Neural progenitor cell (in vitro differentiated cells): ENCODE results near the gene GAB2. TPM values are rescaled to one million over a fixed set of nuclear protein-coding genes. Genes with fewer than 3 reads are reported as not detected.

Source experiments
- DNase-seq: peaks from one replicate; pipeline ENCODE4 v3.0.0-alpha.2; 2016; ENCODE audit warnings: low spot score
- H2AFZ ChIP-seq: fragments of 200-600 bp; sonication (generic); replicated peaks from 2 replicates; pipeline ENCODE4 v1.6.1; 2016; ENCODE audit warnings: antibody characterized with exemption
- H3F3A ChIP-seq: fragments of 200-600 bp; sonication (generic); 2 replicates; pipeline ENCODE4 v1.6.1; 2016; ENCODE audit warnings: antibody characterized with exemption, low read depth
- H3K27ac ChIP-seq: fragments of 200-600 bp; sonication (generic); 2 replicates; pipeline ENCODE4 v1.5.1; 2016; ENCODE audit warnings: mild to moderate bottlenecking
- H3K27me3 ChIP-seq: fragments of 200-600 bp; sonication (generic); 2 replicates; pipeline ENCODE4 v1.6.1; 2016; ENCODE audit warnings: mild to moderate bottlenecking, moderate library complexity
- H3K36me3 ChIP-seq: fragments of 200-600 bp; sonication (generic); 2 replicates; pipeline ENCODE4 v1.5.1; 2016
- H3K4me1 ChIP-seq: fragments of 200-600 bp; sonication (generic); 2 replicates; pipeline ENCODE4 v1.6.1; 2016; ENCODE audit warnings: mixed run types
- H3K4me2 ChIP-seq: fragments of 200-600 bp; sonication (generic); 2 replicates; pipeline ENCODE4 v1.6.1; 2016
- H3K4me3 ChIP-seq: fragments of 200-600 bp; sonication (generic); 2 replicates; pipeline ENCODE4 v1.5.1; 2016
- H3K79me2 ChIP-seq: fragments of 200-600 bp; sonication (generic); 2 replicates; pipeline ENCODE4 v1.6.1; 2016; ENCODE audit warnings: low read depth
- H3K9ac ChIP-seq: fragments of 200-600 bp; sonication (generic); 2 replicates; pipeline ENCODE4 v1.6.1; 2016
- H3K9me3 ChIP-seq: fragments of 200-600 bp; sonication (generic); 2 replicates; pipeline ENCODE4 v1.5.1; 2016; ENCODE audit warnings: low read depth
- H4K20me1 ChIP-seq: fragments of 200-600 bp; sonication (generic); 2 replicates; pipeline ENCODE4 v1.6.1; 2016; ENCODE audit warnings: low read depth
- H3K27ac Mint-ChIP-seq: 3 replicates; pipeline ENCODE4 v1.8.0; 2021; ENCODE audit warnings: mixed read lengths
- H3K27me3 Mint-ChIP-seq: 2 replicates; pipeline ENCODE4 v1.8.0; 2022; ENCODE audit warnings: low read depth, mild to moderate bottlenecking, inconsistent platforms, moderate library complexity, mixed read lengths; ENCODE audit not compliant: insufficient read depth
- H3K36me3 Mint-ChIP-seq: 3 replicates; pipeline ENCODE4 v1.8.0; 2021; ENCODE audit warnings: mixed read lengths
- H3K4me1 Mint-ChIP-seq: 3 replicates; pipeline ENCODE4 v1.8.0; 2021; ENCODE audit warnings: mixed read lengths
- H3K4me3 Mint-ChIP-seq: 3 replicates; pipeline ENCODE4 v1.8.0; 2021; ENCODE audit warnings: mild to moderate bottlenecking, moderate library complexity, mixed read lengths
- H3K9me3 Mint-ChIP-seq: 3 replicates; pipeline ENCODE4 v1.8.0; 2020; ENCODE audit warnings: mixed read lengths
- EZH2 ChIP-seq: fragments of 200-600 bp; sonication (generic); IDR thresholded peaks from 2 replicates; pipeline ENCODE4 v1.6.1; 2017; ENCODE audit warnings: antibody characterized with exemption, mild to moderate bottlenecking, moderate library complexity
- EZH2phosphoT487 ChIP-seq: fragments of 200-600 bp; sonication (generic); IDR thresholded peaks from 2 replicates; pipeline ENCODE4 v1.6.1; 2017; ENCODE audit warnings: antibody characterized with exemption
- total RNA-seq: library from RNA; depleted of rRNA; stranded (reverse); fragments of >200 nt; gene quantifications from 2 replicates; pipeline ENCODE4 v1.2.3, GENCODE V29; 2015; ENCODE audit warnings: low replicate concordance
- TF ChIP-seq, protein P1 (sequence below): fragments of 200-600 bp; sonication (generic); IDR thresholded peaks from 2 replicates; pipeline ENCODE4 v1.5.1; 2017; ENCODE audit warnings: antibody characterized with exemption, mild to moderate bottlenecking

GAB2 gene
- total RNA-seq, 1 donor from 2014 or later = 11.1 TPM

DNA sequence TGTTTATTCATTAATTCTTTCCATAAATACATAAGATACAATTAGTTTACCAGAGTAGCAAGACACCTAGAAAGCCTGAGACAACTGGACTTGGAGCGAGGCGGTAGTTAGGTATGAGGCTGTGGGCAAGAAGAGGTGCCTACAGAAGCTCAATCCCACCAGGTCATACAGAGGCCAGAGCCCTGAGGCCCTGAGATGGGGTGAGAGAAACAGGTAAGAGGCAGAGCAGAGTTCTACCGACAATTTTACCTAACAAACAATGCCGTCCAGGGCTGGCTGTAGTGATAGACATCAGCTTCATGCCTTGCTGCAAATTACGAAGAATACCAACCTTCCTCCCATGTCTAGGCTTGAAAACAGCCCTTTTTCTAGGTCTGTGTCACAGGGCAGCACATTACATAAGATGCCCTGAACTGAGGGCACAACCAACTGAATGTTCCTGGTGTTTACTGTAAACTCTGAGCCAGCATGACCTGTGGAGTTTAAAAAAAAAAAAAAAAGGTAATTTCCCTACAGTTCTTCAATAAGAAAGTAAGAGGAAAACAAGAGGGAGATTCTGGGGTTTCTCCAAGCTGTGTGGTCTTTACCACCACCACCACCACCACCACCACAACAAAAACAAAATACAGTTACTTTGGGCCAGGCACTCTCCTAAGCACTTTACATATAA is 105.8 kb downstream of the GAB2 start:
- Mint-ChIP-seq H3K27ac (no peak overlapping the region), H3K36me3 (no peaks in the 10 kb centered on the region), H3K4me3 (no peak overlapping the region), H3K4me1 (peaks cover 6% of the 10 kb centered on the region), H3K9me3 (peaks cover 4% of the 10 kb centered on the region), H3K27me3 (no peaks in the 10 kb centered on the region)
- H3K27ac ChIP-seq = no peak overlapping the region
- H4K20me1 ChIP-seq = peaks cover 16% of the 10 kb centered on the region
- no peak overlapping the region for H3K9ac ChIP-seq
- no peak overlapping the region for H3K4me3 ChIP-seq
- no peak for DNase-seq
- no peaks in the 10 kb centered on the region for H3F3A ChIP-seq
- TF ChIP-seq, protein P1, sequence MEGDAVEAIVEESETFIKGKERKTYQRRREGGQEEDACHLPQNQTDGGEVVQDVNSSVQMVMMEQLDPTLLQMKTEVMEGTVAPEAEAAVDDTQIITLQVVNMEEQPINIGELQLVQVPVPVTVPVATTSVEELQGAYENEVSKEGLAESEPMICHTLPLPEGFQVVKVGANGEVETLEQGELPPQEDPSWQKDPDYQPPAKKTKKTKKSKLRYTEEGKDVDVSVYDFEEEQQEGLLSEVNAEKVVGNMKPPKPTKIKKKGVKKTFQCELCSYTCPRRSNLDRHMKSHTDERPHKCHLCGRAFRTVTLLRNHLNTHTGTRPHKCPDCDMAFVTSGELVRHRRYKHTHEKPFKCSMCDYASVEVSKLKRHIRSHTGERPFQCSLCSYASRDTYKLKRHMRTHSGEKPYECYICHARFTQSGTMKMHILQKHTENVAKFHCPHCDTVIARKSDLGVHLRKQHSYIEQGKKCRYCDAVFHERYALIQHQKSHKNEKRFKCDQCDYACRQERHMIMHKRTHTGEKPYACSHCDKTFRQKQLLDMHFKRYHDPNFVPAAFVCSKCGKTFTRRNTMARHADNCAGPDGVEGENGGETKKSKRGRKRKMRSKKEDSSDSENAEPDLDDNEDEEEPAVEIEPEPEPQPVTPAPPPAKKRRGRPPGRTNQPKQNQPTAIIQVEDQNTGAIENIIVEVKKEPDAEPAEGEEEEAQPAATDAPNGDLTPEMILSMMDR = no peak
- no peak for TF ChIP-seq EZH2
- no peak for TF ChIP-seq EZH2phosphoT487
- H2AFZ ChIP-seq = no peak overlapping the region
- peaks cover 22% of the 10 kb centered on the region for H3K79me2 ChIP-seq
- H3K4me2 ChIP-seq = no peak overlapping the region
- H3K9me3 ChIP-seq = no peaks in the 10 kb centered on the region
- peaks cover 9% of the 10 kb centered on the region for H3K4me1 ChIP-seq
- H3K36me3 ChIP-seq = no peaks in the 10 kb centered on the region
- H3K27me3 ChIP-seq = no peaks in the 10 kb centered on the region

DNA sequence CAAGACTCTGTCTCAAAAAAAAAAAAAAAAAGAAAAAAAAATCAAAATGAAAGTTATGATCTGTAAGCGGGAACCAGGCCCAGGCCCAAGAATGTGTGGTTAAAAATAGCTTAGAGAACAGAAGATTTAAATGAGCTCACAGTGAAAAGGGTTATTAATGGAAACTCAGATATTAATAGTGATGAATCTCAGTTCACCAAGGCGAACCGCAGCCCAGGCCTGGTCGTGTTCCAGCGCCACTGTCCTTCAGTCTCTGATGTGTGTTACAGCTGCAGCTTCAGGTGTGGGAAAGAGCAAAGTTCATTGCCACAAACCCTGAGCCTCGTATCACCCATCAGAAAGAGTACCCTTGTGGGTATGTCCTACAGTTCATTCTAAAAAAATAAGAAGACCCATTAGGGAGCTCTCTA is 107.1 kb downstream of the GAB2 start:
- Mint-ChIP-seq H3K9me3 (peaks cover 3% of the 10 kb centered on the region), H3K36me3 (no peaks in the 10 kb centered on the region), H3K4me3 (no peak overlapping the region), H3K4me1 (peaks cover 6% of the 10 kb centered on the region), H3K27ac (no peak overlapping the region), H3K27me3 (no peaks in the 10 kb centered on the region)
- Histone ChIP-seq H3K27ac (no peak overlapping the region), H2AFZ (no peak overlapping the region), H4K20me1 (peaks cover 18% of the 10 kb centered on the region), H3K4me1 (peaks cover 12% of the 10 kb centered on the region), H3K4me3 (no peak overlapping the region), H3F3A (peaks cover 3% of the 10 kb centered on the region), H3K36me3 (no peaks in the 10 kb centered on the region), H3K27me3 (no peaks in the 10 kb centered on the region), H3K9me3 (no peaks in the 10 kb centered on the region), H3K9ac (no peak overlapping the region), H3K4me2 (no peak overlapping the region), H3K79me2 (peaks cover 15% of the 10 kb centered on the region)
- DNase-seq = no peak
- TF ChIP-seq EZH2 (no peak), EZH2phosphoT487 (no peak)
- TF ChIP-seq, protein P1 = no peak

DNA sequence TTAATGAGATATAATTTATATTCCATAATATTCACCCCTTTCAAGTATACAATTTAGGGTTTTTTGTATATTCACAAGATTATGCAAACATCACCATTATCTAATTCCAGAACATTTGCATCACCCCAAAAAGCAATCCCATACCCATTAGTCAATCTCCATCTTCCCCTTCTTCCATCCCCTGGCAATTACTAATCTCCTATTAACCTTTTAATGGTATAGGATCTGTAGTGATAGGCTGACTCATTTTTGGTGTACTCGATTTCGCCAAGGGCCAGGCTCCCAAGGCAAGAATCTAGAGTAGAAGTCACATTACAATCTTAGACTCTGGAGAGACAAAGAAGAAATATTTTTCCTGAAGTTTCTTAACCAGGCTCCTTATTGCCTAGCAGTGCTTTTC is 113.4 kb downstream of the GAB2 start:
- no peak for DNase-seq
- Histone ChIP-seq H3K27me3 (no peaks in the 10 kb centered on the region), H3K27ac (no peak overlapping the region), H3K4me3 (no peak overlapping the region), H3K9me3 (no peaks in the 10 kb centered on the region), H3K79me2 (peaks cover 12% of the 10 kb centered on the region), H3K4me2 (no peak overlapping the region), H2AFZ (no peak overlapping the region), H3K4me1 (peaks cover 26% of the 10 kb centered on the region), H4K20me1 (peaks cover 24% of the 10 kb centered on the region), H3K36me3 (no peaks in the 10 kb centered on the region), H3K9ac (no peak overlapping the region), H3F3A (peaks cover 6% of the 10 kb centered on the region)
- Mint-ChIP-seq H3K9me3 (peaks cover 3% of the 10 kb centered on the region), H3K27me3 (no peaks in the 10 kb centered on the region), H3K4me1 (peaks cover 12% of the 10 kb centered on the region), H3K27ac (no peak overlapping the region), H3K36me3 (no peaks in the 10 kb centered on the region), H3K4me3 (no peak overlapping the region)
- TF ChIP-seq, protein P1 = no peak
- TF ChIP-seq EZH2phosphoT487 (no peak), EZH2 (no peak)
